Suprapubic skin (tissue), 4 donors: ENCODE results near the gene PAPLN.

Source experiments
- EP300 ChIP-seq: sonication (generic); formaldehyde crosslinking; IDR thresholded peaks from one replicate; pipeline ENCODE4 v1.6.1; 2017; ENCODE audit warnings: antibody characterized with exemption
- POLR2A ChIP-seq, 2 donors: fragments of 450-650 bp; IDR thresholded peaks; one replicate each; pipeline ENCODE4 v1.6.1; 2017; ENCODE audit warnings: antibody characterized with exemption in 2 of 2, mild to moderate bottlenecking in 2 of 2, moderate library complexity in 2 of 2
- POLR2AphosphoS5 ChIP-seq, 3 donors: sonication (generic); formaldehyde crosslinking; IDR thresholded peaks; one replicate each; pipeline ENCODE4 v1.6.1; 2017; ENCODE audit warnings: antibody characterized with exemption in 3 of 3

- TF ChIP-seq POLR2A (IDR thresholded peaks at IDR 0.05) (no peak), POLR2AphosphoS5 (IDR thresholded peaks at IDR 0.05) (no peak), EP300 (no peak)
Observed at GRCh38 chr14:73237786-73238423, 599 bp downstream of the PAPLN start.
